ENCODE data around the gene MEIS1.

MEIS1 gene

DNA sequence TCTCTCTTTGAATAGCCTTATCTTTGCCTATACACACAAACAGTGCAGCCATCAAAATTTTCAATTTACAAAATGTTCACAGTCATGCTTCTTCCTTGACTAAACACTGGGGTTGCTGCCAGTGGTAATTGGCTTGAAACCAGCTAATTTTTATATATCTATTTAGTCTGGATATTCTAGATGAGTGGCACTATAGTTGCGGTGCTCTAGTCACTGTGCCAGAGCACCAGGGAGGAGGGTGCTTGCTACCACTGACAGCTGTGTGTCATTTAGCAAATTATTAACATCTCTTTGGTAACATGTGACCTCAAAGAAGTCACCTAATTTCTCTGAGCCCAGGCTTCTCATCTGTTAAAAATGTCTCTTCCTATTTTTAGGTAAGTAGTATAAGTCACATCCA lies 130.4 kb downstream of the MEIS1 start:
- TF ChIP-seq ZNF843 (tag by site-specific recombination; IDR thresholded peaks at IDR 0.05) = no peak
- TF ChIP-seq, protein P1, sequence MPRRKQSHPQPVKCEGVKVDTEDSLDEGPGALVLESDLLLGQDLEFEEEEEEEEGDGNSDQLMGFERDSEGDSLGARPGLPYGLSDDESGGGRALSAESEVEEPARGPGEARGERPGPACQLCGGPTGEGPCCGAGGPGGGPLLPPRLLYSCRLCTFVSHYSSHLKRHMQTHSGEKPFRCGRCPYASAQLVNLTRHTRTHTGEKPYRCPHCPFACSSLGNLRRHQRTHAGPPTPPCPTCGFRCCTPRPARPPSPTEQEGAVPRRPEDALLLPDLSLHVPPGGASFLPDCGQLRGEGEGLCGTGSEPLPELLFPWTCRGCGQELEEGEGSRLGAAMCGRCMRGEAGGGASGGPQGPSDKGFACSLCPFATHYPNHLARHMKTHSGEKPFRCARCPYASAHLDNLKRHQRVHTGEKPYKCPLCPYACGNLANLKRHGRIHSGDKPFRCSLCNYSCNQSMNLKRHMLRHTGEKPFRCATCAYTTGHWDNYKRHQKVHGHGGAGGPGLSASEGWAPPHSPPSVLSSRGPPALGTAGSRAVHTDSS (tag by site-specific recombination; IDR thresholded peaks at IDR 0.05) = no peak
- ChIA-PET CTCF (no interaction called here), POLR2A (no interaction called here)
- no peak overlapping the region for H3K4me3 ChIP-seq (ENCODE audit: low read depth, low read length)
- H3K27ac ChIP-seq (ENCODE audit: extremely low read depth, low read depth, low read length) = no peak overlapping the region
- H3K4me1 ChIP-seq (ENCODE audit: control insufficient read depth, insufficient read depth, low read length) = peaks cover 43% of the 10 kb centered on the region
- no peaks in the 10 kb centered on the region for H3K36me3 ChIP-seq (ENCODE audit: control insufficient read depth in 2 of 2, insufficient read depth in 1 of 2, low read length in 2 of 2)
- no peaks in the 10 kb centered on the region for H3K9me3 ChIP-seq (ENCODE audit: control insufficient read depth, insufficient read depth, low read depth, low read length)

DNA sequence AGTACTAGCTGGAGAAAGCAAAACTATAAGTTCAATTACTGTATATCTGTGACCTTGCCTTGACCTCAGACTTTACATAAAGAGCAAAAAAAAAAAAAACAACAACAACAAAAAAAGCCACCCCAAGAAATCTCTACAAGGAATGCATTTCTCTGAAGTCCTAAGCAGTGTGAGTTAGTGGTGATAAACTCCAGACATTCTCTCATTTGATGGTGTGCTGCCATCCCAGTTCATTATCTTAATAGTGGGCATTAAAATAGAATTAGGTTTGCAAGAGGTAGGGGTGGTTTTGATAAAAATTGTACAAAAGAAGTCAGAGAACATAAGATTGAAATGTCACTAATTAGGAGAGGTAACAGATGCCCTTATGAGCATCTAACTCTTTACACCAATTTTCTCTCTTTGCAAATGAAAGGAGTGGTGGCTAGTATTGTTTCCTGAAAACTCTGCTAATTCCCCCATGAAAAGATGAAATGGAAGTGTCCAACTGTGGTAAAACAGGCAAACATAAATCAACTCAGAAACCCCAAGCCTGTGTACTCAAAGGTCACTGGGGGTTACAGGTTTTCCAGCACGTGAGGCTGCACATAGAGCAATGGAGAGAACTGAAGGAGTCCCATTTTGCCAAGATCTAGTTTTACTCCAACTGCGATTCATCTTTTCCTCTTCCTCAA lies 131.9 kb downstream of the MEIS1 start:
- no peak overlapping the region for H3K4me3 ChIP-seq (ENCODE audit: low read depth, low read length)

More for the DNA sequence above, 131.9 kb downstream of the MEIS1 start:
- Histone ChIP-seq H3K9me3 (ENCODE audit: control insufficient read depth, insufficient read depth, low read depth, low read length) (no peaks in the 10 kb centered on the region), H3K4me1 (ENCODE audit: control insufficient read depth, insufficient read depth, low read length) (peaks cover 39% of the 10 kb centered on the region), H3K27ac (ENCODE audit: extremely low read depth, low read depth, low read length) (no peak overlapping the region), H3K36me3 (ENCODE audit: control insufficient read depth in 2 of 2, insufficient read depth in 1 of 2, low read length in 2 of 2) (peaks cover 0 to 7% of the 10 kb centered on the region in 2 experiments; a peak in 1 of 3 replicates)
- TF ChIP-seq, protein P2, sequence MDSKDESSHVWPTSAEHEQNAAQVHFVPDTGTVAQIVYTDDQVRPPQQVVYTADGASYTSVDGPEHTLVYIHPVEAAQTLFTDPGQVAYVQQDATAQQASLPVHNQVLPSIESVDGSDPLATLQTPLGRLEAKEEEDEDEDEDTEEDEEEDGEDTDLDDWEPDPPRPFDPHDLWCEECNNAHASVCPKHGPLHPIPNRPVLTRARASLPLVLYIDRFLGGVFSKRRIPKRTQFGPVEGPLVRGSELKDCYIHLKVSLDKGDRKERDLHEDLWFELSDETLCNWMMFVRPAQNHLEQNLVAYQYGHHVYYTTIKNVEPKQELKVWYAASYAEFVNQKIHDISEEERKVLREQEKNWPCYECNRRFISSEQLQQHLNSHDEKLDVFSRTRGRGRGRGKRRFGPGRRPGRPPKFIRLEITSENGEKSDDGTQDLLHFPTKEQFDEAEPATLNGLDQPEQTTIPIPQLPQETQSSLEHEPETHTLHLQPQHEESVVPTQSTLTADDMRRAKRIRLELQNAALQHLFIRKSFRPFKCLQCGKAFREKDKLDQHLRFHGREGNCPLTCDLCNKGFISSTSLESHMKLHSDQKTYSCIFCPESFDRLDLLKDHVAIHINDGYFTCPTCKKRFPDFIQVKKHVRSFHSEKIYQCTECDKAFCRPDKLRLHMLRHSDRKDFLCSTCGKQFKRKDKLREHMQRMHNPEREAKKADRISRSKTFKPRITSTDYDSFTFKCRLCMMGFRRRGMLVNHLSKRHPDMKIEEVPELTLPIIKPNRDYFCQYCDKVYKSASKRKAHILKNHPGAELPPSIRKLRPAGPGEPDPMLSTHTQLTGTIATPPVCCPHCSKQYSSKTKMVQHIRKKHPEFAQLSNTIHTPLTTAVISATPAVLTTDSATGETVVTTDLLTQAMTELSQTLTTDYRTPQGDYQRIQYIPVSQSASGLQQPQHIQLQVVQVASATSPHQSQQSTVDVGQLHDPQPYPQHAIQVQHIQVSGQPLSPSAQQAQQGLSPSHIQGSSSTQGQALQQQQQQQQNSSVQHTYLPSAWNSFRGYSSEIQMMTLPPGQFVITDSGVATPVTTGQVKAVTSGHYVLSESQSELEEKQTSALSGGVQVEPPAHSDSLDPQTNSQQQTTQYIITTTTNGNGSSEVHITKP (tag by site-specific recombination; IDR thresholded peaks at IDR 0.05) = peak; percentile 98
- peak; percentile 69 for TF ChIP-seq TRIM28 (IDR thresholded peaks at IDR 0.05; ENCODE audit: borderline replicate concordance, low read length)
- TF ChIP-seq, protein P3, sequence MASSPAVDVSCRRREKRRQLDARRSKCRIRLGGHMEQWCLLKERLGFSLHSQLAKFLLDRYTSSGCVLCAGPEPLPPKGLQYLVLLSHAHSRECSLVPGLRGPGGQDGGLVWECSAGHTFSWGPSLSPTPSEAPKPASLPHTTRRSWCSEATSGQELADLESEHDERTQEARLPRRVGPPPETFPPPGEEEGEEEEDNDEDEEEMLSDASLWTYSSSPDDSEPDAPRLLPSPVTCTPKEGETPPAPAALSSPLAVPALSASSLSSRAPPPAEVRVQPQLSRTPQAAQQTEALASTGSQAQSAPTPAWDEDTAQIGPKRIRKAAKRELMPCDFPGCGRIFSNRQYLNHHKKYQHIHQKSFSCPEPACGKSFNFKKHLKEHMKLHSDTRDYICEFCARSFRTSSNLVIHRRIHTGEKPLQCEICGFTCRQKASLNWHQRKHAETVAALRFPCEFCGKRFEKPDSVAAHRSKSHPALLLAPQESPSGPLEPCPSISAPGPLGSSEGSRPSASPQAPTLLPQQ (tag by site-specific recombination; IDR thresholded peaks at IDR 0.05) = no peak
- TF ChIP-seq, protein P4, sequence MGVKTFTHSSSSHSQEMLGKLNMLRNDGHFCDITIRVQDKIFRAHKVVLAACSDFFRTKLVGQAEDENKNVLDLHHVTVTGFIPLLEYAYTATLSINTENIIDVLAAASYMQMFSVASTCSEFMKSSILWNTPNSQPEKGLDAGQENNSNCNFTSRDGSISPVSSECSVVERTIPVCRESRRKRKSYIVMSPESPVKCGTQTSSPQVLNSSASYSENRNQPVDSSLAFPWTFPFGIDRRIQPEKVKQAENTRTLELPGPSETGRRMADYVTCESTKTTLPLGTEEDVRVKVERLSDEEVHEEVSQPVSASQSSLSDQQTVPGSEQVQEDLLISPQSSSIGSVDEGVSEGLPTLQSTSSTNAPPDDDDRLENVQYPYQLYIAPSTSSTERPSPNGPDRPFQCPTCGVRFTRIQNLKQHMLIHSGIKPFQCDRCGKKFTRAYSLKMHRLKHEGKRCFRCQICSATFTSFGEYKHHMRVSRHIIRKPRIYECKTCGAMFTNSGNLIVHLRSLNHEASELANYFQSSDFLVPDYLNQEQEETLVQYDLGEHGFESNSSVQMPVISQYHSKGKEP (tag by site-specific recombination; IDR thresholded peaks at IDR 0.05) = no peak
- TF ChIP-seq, protein P5, sequence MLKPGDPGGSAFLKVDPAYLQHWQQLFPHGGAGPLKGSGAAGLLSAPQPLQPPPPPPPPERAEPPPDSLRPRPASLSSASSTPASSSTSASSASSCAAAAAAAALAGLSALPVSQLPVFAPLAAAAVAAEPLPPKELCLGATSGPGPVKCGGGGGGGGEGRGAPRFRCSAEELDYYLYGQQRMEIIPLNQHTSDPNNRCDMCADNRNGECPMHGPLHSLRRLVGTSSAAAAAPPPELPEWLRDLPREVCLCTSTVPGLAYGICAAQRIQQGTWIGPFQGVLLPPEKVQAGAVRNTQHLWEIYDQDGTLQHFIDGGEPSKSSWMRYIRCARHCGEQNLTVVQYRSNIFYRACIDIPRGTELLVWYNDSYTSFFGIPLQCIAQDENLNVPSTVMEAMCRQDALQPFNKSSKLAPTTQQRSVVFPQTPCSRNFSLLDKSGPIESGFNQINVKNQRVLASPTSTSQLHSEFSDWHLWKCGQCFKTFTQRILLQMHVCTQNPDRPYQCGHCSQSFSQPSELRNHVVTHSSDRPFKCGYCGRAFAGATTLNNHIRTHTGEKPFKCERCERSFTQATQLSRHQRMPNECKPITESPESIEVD (tag by site-specific recombination; IDR thresholded peaks at IDR 0.05) = peak; percentile 84; the same call in 1 of the 2 replicates
- ChIA-PET CTCF (interaction anchor here (0.7 kb wide), 1 partner anchor 9 kb away, joined by 5 read pairs; no protein-coding TSS in a partner anchor), POLR2A (no interaction called here)

Measured in HEK293 (cell line).